ENCODE results near the gene FNBP1.

DNA sequence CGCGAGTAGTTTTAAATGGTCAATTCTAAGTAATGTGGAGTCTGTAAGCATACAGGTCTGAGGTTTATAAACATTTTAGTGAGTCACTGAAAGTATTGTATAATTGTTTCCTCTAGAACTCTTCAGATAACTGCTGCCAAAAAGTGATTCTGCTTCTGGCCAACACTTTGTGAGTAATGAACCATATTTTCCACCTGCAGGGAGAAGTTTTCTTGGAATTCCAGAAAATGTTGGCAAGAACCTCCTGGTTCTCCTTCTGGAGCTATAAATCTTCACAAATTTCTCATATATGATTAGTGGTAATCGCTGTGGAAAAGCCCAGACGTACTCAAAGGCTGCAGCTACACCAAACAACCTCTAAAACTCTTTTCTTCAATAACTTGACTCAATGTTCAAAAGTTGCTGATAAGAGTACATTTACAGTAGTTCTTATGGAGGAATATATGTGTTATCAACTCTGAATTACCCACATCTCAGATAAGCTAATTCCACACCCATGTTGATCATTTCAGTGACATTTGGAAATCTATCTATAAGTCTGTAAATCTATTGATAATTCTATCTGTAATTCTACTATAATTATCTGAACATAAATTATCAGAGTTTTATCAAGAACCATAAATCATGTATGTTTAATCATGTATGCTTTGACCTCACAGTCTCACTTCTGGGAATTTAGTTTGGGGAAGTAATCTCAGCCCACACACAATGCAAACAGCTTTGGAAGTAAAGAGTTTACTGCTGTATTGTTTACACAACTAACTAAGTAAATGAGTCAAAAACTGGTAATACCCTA is 74.1 kb downstream of the FNBP1 start:
- TF ChIP-seq, protein P1, sequence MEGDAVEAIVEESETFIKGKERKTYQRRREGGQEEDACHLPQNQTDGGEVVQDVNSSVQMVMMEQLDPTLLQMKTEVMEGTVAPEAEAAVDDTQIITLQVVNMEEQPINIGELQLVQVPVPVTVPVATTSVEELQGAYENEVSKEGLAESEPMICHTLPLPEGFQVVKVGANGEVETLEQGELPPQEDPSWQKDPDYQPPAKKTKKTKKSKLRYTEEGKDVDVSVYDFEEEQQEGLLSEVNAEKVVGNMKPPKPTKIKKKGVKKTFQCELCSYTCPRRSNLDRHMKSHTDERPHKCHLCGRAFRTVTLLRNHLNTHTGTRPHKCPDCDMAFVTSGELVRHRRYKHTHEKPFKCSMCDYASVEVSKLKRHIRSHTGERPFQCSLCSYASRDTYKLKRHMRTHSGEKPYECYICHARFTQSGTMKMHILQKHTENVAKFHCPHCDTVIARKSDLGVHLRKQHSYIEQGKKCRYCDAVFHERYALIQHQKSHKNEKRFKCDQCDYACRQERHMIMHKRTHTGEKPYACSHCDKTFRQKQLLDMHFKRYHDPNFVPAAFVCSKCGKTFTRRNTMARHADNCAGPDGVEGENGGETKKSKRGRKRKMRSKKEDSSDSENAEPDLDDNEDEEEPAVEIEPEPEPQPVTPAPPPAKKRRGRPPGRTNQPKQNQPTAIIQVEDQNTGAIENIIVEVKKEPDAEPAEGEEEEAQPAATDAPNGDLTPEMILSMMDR (conservative IDR thresholded peaks at IDR 0.05), result no peak
- no peak for TF ChIP-seq ZFX (IDR thresholded peaks at IDR 0.05)
